Measurements from ENCODE around the gene SH3TC2.

Gene SH3TC2

DNA sequence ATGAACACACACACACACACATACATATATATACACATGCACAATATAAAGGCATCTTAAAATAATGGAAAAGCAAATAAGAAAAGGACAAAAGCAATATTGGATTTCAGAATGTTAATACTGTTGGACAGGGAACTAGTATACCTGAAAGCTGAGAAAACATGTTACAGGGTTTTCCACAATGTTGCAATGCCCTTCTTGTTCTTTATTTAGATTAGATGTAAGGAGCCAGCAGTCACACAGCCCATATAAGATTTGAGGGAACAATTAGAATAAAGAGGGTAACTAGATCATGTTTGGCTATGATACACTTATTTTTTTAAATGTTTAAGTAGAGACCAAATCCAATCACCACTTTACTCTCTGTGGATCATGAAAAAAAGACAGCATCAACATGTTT, 61.7 kb downstream of the SH3TC2 start:
- Histone ChIP-seq H3K9ac (no peak overlapping the region), H3K27ac (no peak overlapping the region), H3K27me3 (ENCODE audit: insufficient read depth, low read depth) (no peaks in the 10 kb centered on the region), H3K36me3 (ENCODE audit: insufficient read depth) (no peaks in the 10 kb centered on the region), H3K4me3 (IDR thresholded peaks at IDR 0.05; ENCODE audit: insufficient read depth, low read depth, low read length) (no peak overlapping the region), H4K20me1 (ENCODE audit: insufficient read depth) (no peaks in the 10 kb centered on the region), H2AFZ (ENCODE audit: low read depth) (no peak overlapping the region), H3K4me1 (ENCODE audit: low read depth, poor library complexity, severe bottlenecking) (peaks cover 6% of the 10 kb centered on the region), H3K4me2 (no peak overlapping the region), H3K79me2 (ENCODE audit: insufficient read depth, low read depth) (no peaks in the 10 kb centered on the region)
- TF ChIP-seq, protein P1, sequence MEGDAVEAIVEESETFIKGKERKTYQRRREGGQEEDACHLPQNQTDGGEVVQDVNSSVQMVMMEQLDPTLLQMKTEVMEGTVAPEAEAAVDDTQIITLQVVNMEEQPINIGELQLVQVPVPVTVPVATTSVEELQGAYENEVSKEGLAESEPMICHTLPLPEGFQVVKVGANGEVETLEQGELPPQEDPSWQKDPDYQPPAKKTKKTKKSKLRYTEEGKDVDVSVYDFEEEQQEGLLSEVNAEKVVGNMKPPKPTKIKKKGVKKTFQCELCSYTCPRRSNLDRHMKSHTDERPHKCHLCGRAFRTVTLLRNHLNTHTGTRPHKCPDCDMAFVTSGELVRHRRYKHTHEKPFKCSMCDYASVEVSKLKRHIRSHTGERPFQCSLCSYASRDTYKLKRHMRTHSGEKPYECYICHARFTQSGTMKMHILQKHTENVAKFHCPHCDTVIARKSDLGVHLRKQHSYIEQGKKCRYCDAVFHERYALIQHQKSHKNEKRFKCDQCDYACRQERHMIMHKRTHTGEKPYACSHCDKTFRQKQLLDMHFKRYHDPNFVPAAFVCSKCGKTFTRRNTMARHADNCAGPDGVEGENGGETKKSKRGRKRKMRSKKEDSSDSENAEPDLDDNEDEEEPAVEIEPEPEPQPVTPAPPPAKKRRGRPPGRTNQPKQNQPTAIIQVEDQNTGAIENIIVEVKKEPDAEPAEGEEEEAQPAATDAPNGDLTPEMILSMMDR (conservative IDR thresholded peaks at IDR 0.05; ENCODE audit: low read depth, low read length): no peak

DNA sequence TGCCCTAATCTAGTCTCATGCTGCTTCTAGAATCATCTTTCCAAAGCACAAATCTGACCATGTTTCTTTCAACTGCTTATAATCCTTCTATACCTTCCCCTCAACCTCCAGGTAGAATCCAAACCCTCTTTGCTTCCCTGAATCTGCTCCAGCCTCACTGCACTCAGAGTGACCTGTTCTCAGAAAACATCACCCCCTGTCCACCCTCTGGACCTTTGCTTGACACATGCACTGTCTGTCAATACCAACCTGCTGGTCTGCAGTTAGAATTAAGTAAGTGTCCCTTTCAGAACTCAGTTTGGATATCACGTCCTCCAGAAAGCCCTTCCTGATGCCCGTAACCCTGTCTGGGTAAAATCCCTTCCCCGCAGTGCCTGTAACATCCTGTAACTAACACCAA, 63.1 kb downstream of the SH3TC2 start:
- TF ChIP-seq, protein P1 (conservative IDR thresholded peaks at IDR 0.05; ENCODE audit: low read depth, low read length): no peak
- Histone ChIP-seq H3K9ac (no peak overlapping the region), H4K20me1 (ENCODE audit: insufficient read depth) (no peaks in the 10 kb centered on the region), H3K4me3 (IDR thresholded peaks at IDR 0.05; ENCODE audit: insufficient read depth, low read depth, low read length) (no peak overlapping the region), H3K4me1 (ENCODE audit: low read depth, poor library complexity, severe bottlenecking) (no peaks in the 10 kb centered on the region), H3K79me2 (ENCODE audit: insufficient read depth, low read depth) (no peaks in the 10 kb centered on the region), H3K27ac (no peak overlapping the region), H3K27me3 (ENCODE audit: insufficient read depth, low read depth) (no peaks in the 10 kb centered on the region), H3K4me2 (no peak overlapping the region), H3K36me3 (ENCODE audit: insufficient read depth) (no peaks in the 10 kb centered on the region), H2AFZ (ENCODE audit: low read depth) (no peak overlapping the region)

DNA sequence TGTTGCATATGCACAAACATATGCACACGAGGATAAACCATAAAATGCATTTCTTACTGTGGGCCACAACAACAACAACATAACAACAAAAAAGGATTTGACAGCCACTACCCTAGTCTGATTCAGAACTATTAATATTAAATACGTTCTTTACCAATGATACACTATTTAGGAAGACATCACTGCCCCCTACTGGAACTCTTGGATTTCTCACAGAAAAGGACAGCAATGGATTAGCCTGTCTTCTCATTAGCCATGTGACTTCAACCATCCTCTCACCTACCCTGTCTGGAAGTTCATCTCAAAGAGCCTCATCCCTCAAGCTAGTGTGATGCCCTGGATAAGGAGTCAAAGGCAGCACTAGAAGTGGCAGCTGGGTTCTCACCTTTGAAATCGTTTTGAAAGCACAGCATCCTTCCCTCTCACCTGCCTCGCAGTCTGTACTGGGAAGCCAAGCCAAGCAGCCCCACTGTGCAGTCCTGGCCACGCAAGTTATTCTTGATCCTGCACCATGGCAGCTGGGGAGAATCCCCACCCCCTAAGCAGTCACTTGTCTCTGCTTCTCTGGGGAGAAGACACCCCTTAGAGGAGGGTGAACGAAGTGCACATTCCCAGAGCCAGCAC, 64.6 kb downstream of the SH3TC2 start:
- H2AFZ ChIP-seq (ENCODE audit: low read depth): no peak overlapping the region
- no peak overlapping the region for H3K27ac ChIP-seq
- no peaks in the 10 kb centered on the region for H4K20me1 ChIP-seq (ENCODE audit: insufficient read depth)
- TF ChIP-seq, protein P1 (conservative IDR thresholded peaks at IDR 0.05; ENCODE audit: low read depth, low read length): peak; percentile 66
- H3K79me2 ChIP-seq (ENCODE audit: insufficient read depth, low read depth): no peaks in the 10 kb centered on the region
- H3K4me3 ChIP-seq (IDR thresholded peaks at IDR 0.05; ENCODE audit: insufficient read depth, low read depth, low read length): no peak overlapping the region
- no peaks in the 10 kb centered on the region for H3K36me3 ChIP-seq (ENCODE audit: insufficient read depth)
- no peak overlapping the region for H3K4me2 ChIP-seq
- no peaks in the 10 kb centered on the region for H3K4me1 ChIP-seq (ENCODE audit: low read depth, poor library complexity, severe bottlenecking)
- H3K27me3 ChIP-seq (ENCODE audit: insufficient read depth, low read depth): no peaks in the 10 kb centered on the region
- no peak overlapping the region for H3K9ac ChIP-seq

DNA sequence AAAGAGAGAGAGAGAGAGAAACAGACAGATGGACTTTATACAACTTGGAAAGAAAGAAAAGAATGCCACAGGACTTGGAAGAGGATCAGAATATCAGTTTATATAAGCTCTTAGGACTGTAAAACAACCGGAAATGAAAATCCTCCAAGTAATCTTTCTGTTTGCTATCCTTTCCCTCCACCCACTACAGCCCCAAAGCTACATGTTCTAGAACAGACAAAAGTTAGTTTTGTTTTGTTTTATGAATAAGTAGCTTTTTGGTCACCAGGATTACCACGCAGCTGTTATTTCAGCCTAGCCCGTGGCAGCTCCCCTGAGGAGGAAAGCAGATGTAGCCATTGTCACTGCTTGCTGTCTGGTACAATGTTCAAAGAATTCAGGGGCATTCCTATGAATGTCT, 66.6 kb downstream of the SH3TC2 start:
- Histone ChIP-seq H3K4me3 (IDR thresholded peaks at IDR 0.05; ENCODE audit: insufficient read depth, low read depth, low read length) (no peak overlapping the region), H2AFZ (ENCODE audit: low read depth) (no peak overlapping the region), H3K36me3 (ENCODE audit: insufficient read depth) (no peaks in the 10 kb centered on the region), H3K27ac (no peak overlapping the region), H4K20me1 (ENCODE audit: insufficient read depth) (no peaks in the 10 kb centered on the region), H3K27me3 (ENCODE audit: insufficient read depth, low read depth) (no peaks in the 10 kb centered on the region), H3K9ac (no peak overlapping the region), H3K4me2 (no peak overlapping the region), H3K79me2 (ENCODE audit: insufficient read depth, low read depth) (no peaks in the 10 kb centered on the region), H3K4me1 (ENCODE audit: low read depth, poor library complexity, severe bottlenecking) (no peaks in the 10 kb centered on the region)
- TF ChIP-seq, protein P1 (conservative IDR thresholded peaks at IDR 0.05; ENCODE audit: low read depth, low read length): no peak

Measured in KMS-11 (cell line).